ENCODE data around the gene MACROD2.

Gene MACROD2

GRCh38 chr20:14478126-14478525, 482.8 kb downstream of the MACROD2 start:
- H3K27ac Mint-ChIP-seq, result no peak overlapping the region
- no peaks in the 10 kb centered on the region for H3K27me3 Mint-ChIP-seq
- H3K4me1 Mint-ChIP-seq (ENCODE audit: low read depth), result no peaks in the 10 kb centered on the region
- peaks cover 8% of the 10 kb centered on the region for H3K9me3 Mint-ChIP-seq
- H3K36me3 Mint-ChIP-seq (ENCODE audit: low read depth), result no peaks in the 10 kb centered on the region
- H3K4me3 Mint-ChIP-seq, result no peak overlapping the region

GRCh38 chr20:14481863-14482262, 486.5 kb downstream of the MACROD2 start:
- no peaks in the 10 kb centered on the region for H3K4me1 Mint-ChIP-seq (ENCODE audit: low read depth)
- peaks cover 4% of the 10 kb centered on the region for H3K9me3 Mint-ChIP-seq
- no peak overlapping the region for H3K27ac Mint-ChIP-seq
- no peak overlapping the region for H3K4me3 Mint-ChIP-seq
- no peaks in the 10 kb centered on the region for H3K27me3 Mint-ChIP-seq
- no peaks in the 10 kb centered on the region for H3K36me3 Mint-ChIP-seq (ENCODE audit: low read depth)

- Mint-ChIP-seq H3K27ac (no peak overlapping the region), H3K4me3 (no peak overlapping the region), H3K4me1 (ENCODE audit: low read depth) (no peaks in the 10 kb centered on the region), H3K9me3 (no peaks in the 10 kb centered on the region), H3K36me3 (ENCODE audit: low read depth) (no peaks in the 10 kb centered on the region), H3K27me3 (no peaks in the 10 kb centered on the region)
These were observed 492.9 kb downstream of the MACROD2 start for GRCh38 chr20:14488212-14488611.

GRCh38 chr20:14488756-14489479, 493.6 kb downstream of the MACROD2 start:
- Mint-ChIP-seq H3K9me3 (no peaks in the 10 kb centered on the region), H3K4me1 (ENCODE audit: low read depth) (no peaks in the 10 kb centered on the region), H3K27ac (no peak overlapping the region), H3K36me3 (ENCODE audit: low read depth) (no peaks in the 10 kb centered on the region), H3K4me3 (no peak overlapping the region), H3K27me3 (no peaks in the 10 kb centered on the region)

- Mint-ChIP-seq H3K9me3 (no peaks in the 10 kb centered on the region), H3K27ac (no peak overlapping the region), H3K36me3 (ENCODE audit: low read depth) (no peaks in the 10 kb centered on the region), H3K27me3 (no peaks in the 10 kb centered on the region), H3K4me3 (no peak overlapping the region), H3K4me1 (ENCODE audit: low read depth) (no peaks in the 10 kb centered on the region)
These were observed 494.2 kb downstream of the MACROD2 start for GRCh38 chr20:14489544-14489943.

- Mint-ChIP-seq H3K27me3 (no peaks in the 10 kb centered on the region), H3K4me3 (no peak overlapping the region), H3K36me3 (ENCODE audit: low read depth) (no peaks in the 10 kb centered on the region), H3K4me1 (ENCODE audit: low read depth) (no peaks in the 10 kb centered on the region), H3K27ac (no peak overlapping the region), H3K9me3 (no peaks in the 10 kb centered on the region)
These were observed 496.1 kb downstream of the MACROD2 start for GRCh38 chr20:14491436-14491835.

- Mint-ChIP-seq H3K9me3 (peaks cover 2% of the 10 kb centered on the region), H3K36me3 (ENCODE audit: low read depth) (no peaks in the 10 kb centered on the region), H3K27ac (no peak overlapping the region), H3K4me3 (no peak overlapping the region), H3K4me1 (ENCODE audit: low read depth) (no peaks in the 10 kb centered on the region), H3K27me3 (no peaks in the 10 kb centered on the region)
These were observed 498.1 kb downstream of the MACROD2 start for GRCh38 chr20:14493408-14493807.

GRCh38 chr20:14494355-14494754, 499.0 kb downstream of the MACROD2 start:
- H3K9me3 Mint-ChIP-seq, result peaks cover 2% of the 10 kb centered on the region
- H3K4me3 Mint-ChIP-seq, result no peak overlapping the region
- no peaks in the 10 kb centered on the region for H3K27me3 Mint-ChIP-seq
- no peak overlapping the region for H3K27ac Mint-ChIP-seq
- no peaks in the 10 kb centered on the region for H3K36me3 Mint-ChIP-seq (ENCODE audit: low read depth)
- H3K4me1 Mint-ChIP-seq (ENCODE audit: low read depth), result no peaks in the 10 kb centered on the region

GRCh38 chr20:14495066-14495465, 499.8 kb downstream of the MACROD2 start:
- Mint-ChIP-seq H3K4me1 (ENCODE audit: low read depth) (no peaks in the 10 kb centered on the region), H3K27me3 (no peaks in the 10 kb centered on the region), H3K4me3 (no peak overlapping the region), H3K36me3 (ENCODE audit: low read depth) (no peaks in the 10 kb centered on the region), H3K9me3 (peaks cover 7% of the 10 kb centered on the region), H3K27ac (no peak overlapping the region)

GRCh38 chr20:14497004-14497403, 501.7 kb downstream of the MACROD2 start:
- Mint-ChIP-seq H3K27ac (no peak overlapping the region), H3K9me3 (peaks cover 12% of the 10 kb centered on the region), H3K36me3 (ENCODE audit: low read depth) (no peaks in the 10 kb centered on the region), H3K4me3 (no peak overlapping the region), H3K4me1 (ENCODE audit: low read depth) (no peaks in the 10 kb centered on the region), H3K27me3 (no peaks in the 10 kb centered on the region)

- Mint-ChIP-seq H3K9me3 (peaks cover 12% of the 10 kb centered on the region), H3K27ac (no peak overlapping the region), H3K4me1 (ENCODE audit: low read depth) (no peaks in the 10 kb centered on the region), H3K4me3 (no peak overlapping the region), H3K36me3 (ENCODE audit: low read depth) (no peaks in the 10 kb centered on the region), H3K27me3 (no peaks in the 10 kb centered on the region)
These were observed 503.5 kb downstream of the MACROD2 start for GRCh38 chr20:14498772-14499171.

- H3K9me3 Mint-ChIP-seq, result peaks cover 7% of the 10 kb centered on the region
- no peak overlapping the region for H3K27ac Mint-ChIP-seq
- no peaks in the 10 kb centered on the region for H3K4me1 Mint-ChIP-seq (ENCODE audit: low read depth)
- H3K36me3 Mint-ChIP-seq (ENCODE audit: low read depth), result no peaks in the 10 kb centered on the region
- no peaks in the 10 kb centered on the region for H3K27me3 Mint-ChIP-seq
- no peak overlapping the region for H3K4me3 Mint-ChIP-seq
These were observed 510.2 kb downstream of the MACROD2 start for GRCh38 chr20:14505476-14505875.

- H3K27me3 Mint-ChIP-seq, result no peaks in the 10 kb centered on the region
- no peak overlapping the region for H3K27ac Mint-ChIP-seq
- no peaks in the 10 kb centered on the region for H3K4me1 Mint-ChIP-seq (ENCODE audit: low read depth)
- peaks cover 11% of the 10 kb centered on the region for H3K9me3 Mint-ChIP-seq
- H3K4me3 Mint-ChIP-seq, result no peak overlapping the region
- H3K36me3 Mint-ChIP-seq (ENCODE audit: low read depth), result no peaks in the 10 kb centered on the region
These were observed 512.4 kb downstream of the MACROD2 start for GRCh38 chr20:14507711-14508110.

GRCh38 chr20:14510341-14510740, 515.0 kb downstream of the MACROD2 start:
- peaks cover 11% of the 10 kb centered on the region for H3K9me3 Mint-ChIP-seq
- no peaks in the 10 kb centered on the region for H3K4me1 Mint-ChIP-seq (ENCODE audit: low read depth)
- no peak overlapping the region for H3K4me3 Mint-ChIP-seq
- no peaks in the 10 kb centered on the region for H3K36me3 Mint-ChIP-seq (ENCODE audit: low read depth)
- H3K27ac Mint-ChIP-seq, result no peak overlapping the region
- no peaks in the 10 kb centered on the region for H3K27me3 Mint-ChIP-seq

GRCh38 chr20:14512839-14513238, 517.5 kb downstream of the MACROD2 start:
- Mint-ChIP-seq H3K27me3 (no peaks in the 10 kb centered on the region), H3K27ac (no peak overlapping the region), H3K36me3 (ENCODE audit: low read depth) (no peaks in the 10 kb centered on the region), H3K4me1 (ENCODE audit: low read depth) (no peaks in the 10 kb centered on the region), H3K9me3 (peaks cover 11% of the 10 kb centered on the region), H3K4me3 (no peak overlapping the region)

- no peaks in the 10 kb centered on the region for H3K9me3 Mint-ChIP-seq
- no peak overlapping the region for H3K4me3 Mint-ChIP-seq
- H3K36me3 Mint-ChIP-seq (ENCODE audit: low read depth), result no peaks in the 10 kb centered on the region
- H3K4me1 Mint-ChIP-seq (ENCODE audit: low read depth), result no peaks in the 10 kb centered on the region
- H3K27me3 Mint-ChIP-seq, result no peaks in the 10 kb centered on the region
- no peak overlapping the region for H3K27ac Mint-ChIP-seq
These were observed 523.3 kb downstream of the MACROD2 start for GRCh38 chr20:14518648-14519047.
